KOPT-K1 (cell line): ENCODE data around the gene NMRK1.

Source experiments
- H3K27ac ChIP-seq: fragments of 200-600 bp; sonication (generic); 2 replicates; pipeline ENCODE4 v1.5.1; 2016; ENCODE audit warnings: antibody characterized with exemption, mild to moderate bottlenecking, low read depth, low read length; ENCODE audit not compliant: poor library complexity, severe bottlenecking
- H3K36me3 ChIP-seq: fragments of 200-600 bp; sonication (generic); 2 replicates; pipeline ENCODE4 v1.5.1; 2017; ENCODE audit warnings: antibody characterized with exemption, mild to moderate bottlenecking, low read length, moderate library complexity; ENCODE audit not compliant: insufficient read depth
- H3K9me3 ChIP-seq: fragments of 200-600 bp; sonication (generic); 2 replicates; pipeline ENCODE4 v1.5.1; 2017; ENCODE audit warnings: antibody characterized with exemption, low read length, mild to moderate bottlenecking; ENCODE audit not compliant: insufficient read depth, poor library complexity, severe bottlenecking

NMRK1 gene

DNA sequence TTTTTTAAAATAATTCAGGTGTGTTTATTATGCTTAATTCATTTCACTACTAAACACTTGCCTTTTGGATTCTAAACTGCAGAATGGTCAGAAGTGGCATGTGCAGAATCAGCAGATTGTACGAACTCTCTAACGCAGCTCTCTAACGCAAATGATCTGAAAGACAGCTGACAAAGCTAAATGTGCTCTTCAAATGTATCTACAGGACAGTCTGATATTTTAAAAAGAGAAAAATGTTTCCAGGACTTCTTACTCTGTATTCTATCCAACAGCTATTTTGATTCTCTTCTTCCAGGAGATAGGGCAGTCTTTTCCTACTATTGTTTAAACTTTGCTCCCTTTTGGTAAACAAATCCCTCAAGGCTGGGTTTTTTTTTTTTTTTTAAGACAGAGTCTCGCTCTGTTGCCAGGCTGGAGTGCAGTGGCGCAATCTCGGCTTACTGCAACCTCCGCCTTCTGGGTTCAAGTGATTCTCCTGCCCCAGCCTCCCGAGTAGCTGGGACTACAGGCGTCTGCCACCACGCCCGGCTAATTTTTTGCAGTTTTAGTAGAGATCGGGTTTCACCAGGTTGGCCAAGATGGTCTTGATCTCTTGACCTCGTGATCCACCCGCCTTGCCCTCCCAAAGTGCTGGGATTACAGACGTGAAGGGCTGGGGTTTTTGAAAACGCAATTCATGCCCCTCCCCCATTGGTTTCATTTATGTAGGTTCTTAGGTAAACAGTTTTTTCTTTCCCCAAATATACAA is 1.2 kb downstream of the NMRK1 start:
- peak overlapping the region; percentile 77 for H3K27ac ChIP-seq
- H3K9me3 ChIP-seq: no peaks in the 10 kb centered on the region
- peaks cover 8% of the 10 kb centered on the region; the same call in 1 of the 2 replicates for H3K36me3 ChIP-seq

DNA sequence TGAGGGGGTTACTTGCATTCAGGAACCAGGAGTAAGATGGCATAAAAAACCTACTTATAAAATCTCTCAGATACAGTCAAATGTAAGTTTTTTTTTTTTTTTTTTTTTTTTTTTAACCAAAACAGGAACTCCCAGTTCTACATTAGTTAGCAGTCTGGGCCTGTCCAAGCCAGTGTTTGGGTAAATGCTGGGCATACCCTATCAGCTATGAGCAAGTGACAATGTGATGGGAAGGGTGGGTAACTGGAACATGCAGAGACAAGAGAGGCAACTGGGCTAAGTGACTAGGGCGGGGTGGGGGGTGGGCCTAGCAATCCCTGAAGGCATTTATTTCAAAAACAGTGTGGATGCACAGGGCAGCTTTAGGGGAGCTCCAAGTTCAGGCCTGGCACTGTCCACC is 2.3 kb downstream of the NMRK1 start:
- H3K9me3 ChIP-seq: no peaks in the 10 kb centered on the region
- peaks cover 8% of the 10 kb centered on the region; the same call in 1 of the 2 replicates for H3K36me3 ChIP-seq
- H3K27ac ChIP-seq: no peak overlapping the region

- Histone ChIP-seq H3K36me3 (peaks cover 8% of the 10 kb centered on the region; the same call in 1 of the 2 replicates), H3K9me3 (no peaks in the 10 kb centered on the region), H3K27ac (no peak overlapping the region)
Measured at GRCh38 chr9:75084081-75084672, 3.8 kb downstream of the NMRK1 start.

DNA sequence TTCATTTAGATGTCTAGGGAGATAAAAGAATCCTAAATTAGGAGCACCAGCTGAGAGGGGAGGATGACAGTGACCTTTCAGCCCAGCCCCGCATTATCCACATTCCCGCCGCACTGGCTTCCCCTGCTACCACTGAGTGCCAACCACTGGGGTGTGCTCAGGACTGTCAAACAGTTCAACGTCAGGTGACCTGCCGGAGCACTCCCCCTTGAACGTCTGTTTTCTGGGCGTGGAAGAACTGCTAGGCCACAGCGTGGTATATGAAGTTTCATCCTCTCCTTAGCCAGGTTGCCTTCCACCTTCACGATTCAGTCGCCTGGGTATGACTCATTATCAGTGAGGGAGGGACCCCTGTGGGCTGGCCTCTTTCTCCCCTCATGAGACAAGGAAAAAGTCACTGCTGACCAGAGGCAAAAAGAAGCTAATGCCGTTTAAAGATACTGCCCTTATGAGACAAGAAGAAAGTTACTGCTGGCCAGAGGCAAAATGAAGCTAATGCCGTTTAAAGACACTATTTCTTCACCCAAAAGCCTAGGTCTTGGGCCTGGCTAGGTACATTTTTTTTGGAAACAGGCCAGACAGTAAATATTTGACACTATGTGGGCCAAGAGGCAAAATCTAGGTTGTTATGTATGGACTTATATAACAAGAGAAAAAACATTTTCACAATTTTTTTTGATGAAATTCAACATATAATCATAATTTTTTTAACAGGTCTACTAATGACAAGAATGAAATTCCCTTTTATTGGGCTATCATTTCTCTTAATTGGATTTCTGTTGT is 4.6 kb downstream of the NMRK1 start:
- Histone ChIP-seq H3K27ac (no peak overlapping the region), H3K9me3 (no peaks in the 10 kb centered on the region), H3K36me3 (peaks cover 8% of the 10 kb centered on the region; the same call in 1 of the 2 replicates)

GRCh38 chr9:75081632-75082031 is 6.3 kb downstream of the NMRK1 start:
- peaks cover 8% of the 10 kb centered on the region; the same call in 1 of the 2 replicates for H3K36me3 ChIP-seq
- no peaks in the 10 kb centered on the region for H3K9me3 ChIP-seq
- no peak overlapping the region for H3K27ac ChIP-seq

DNA sequence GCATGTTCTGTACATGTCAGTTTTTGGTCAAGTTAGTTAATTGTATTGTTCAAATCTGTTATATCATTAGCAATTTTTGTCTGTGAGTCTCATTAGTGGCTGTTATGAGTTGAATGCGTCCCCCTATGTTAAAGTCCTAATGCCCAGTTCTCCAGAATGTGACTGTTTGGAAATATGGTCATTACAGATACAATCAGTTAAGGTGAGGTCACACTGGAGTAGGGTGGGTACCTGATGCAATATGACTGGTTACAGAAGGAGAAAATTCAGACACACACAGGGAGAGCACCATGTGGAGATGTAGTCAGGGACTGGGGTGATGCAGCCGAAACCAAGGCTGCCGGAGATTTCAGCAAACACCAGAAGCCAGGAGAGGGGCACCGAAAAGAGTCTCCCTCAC is 15.1 kb downstream of the NMRK1 start:
- Histone ChIP-seq H3K9me3 (no peaks in the 10 kb centered on the region), H3K36me3 (no peaks in the 10 kb centered on the region), H3K27ac (no peak overlapping the region)

DNA sequence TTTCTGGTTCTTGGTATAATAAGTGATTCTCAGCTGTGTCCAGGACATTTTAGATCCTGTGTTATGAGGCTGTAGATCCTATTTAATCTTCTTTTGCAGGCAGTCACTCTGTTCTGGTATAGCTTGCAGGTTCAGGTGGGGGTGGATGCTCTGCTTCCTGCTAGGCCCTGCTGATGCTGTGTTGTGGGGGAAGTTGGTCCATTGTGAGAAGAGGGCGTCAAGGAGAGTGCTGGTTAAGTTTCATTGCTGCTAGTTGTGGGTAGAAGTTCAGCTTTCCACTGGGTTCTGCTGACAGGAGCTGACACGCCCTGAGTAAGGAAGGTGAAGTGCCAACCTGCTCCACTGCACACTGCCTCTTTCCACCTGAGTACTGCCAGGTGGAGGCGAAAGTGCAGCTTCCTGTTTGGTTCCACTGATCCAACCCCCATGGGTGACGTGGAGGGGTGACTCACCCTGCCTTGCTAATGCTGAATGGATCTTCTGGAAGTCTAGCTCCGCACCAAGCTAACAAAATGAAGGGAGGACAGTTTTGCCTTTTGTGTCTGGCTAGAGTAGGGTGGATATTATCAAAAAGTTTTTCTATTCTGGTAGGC is 16.3 kb downstream of the NMRK1 start:
- Histone ChIP-seq H3K27ac (no peak overlapping the region), H3K36me3 (no peaks in the 10 kb centered on the region), H3K9me3 (no peaks in the 10 kb centered on the region)

- no peaks in the 10 kb centered on the region for H3K9me3 ChIP-seq
- no peak overlapping the region for H3K27ac ChIP-seq
- no peaks in the 10 kb centered on the region for H3K36me3 ChIP-seq
Measured at GRCh38 chr9:75069171-75069570, 18.8 kb downstream of the NMRK1 start.

DNA sequence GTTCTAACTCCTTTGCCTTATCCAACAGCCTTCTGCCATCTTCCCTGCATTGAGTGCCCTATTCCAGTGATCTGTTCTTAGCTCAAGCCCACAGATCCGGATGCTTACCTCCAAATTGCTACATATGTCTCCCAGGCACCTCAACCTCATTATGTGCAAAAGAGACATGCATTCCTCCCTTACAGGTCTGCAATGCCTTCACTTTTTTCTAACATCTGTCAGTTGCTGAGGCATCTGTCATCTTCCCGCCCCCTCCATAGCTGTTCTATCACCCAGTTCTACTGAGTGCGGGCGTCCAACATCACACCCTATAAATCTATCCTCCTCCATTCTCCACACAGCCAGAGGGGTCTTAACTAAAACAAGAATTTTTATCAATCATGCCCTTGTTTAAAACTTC is 20.1 kb downstream of the NMRK1 start:
- Histone ChIP-seq H3K36me3 (no peaks in the 10 kb centered on the region), H3K9me3 (no peaks in the 10 kb centered on the region), H3K27ac (no peak overlapping the region)

GRCh38 chr9:75065510-75065909 is 22.4 kb downstream of the NMRK1 start:
- H3K27ac ChIP-seq: no peak overlapping the region
- H3K9me3 ChIP-seq: no peaks in the 10 kb centered on the region
- no peaks in the 10 kb centered on the region for H3K36me3 ChIP-seq

- H3K36me3 ChIP-seq: no peaks in the 10 kb centered on the region
- no peaks in the 10 kb centered on the region for H3K9me3 ChIP-seq
- H3K27ac ChIP-seq: no peak overlapping the region
Measured at GRCh38 chr9:75064307-75065025, 23.5 kb downstream of the NMRK1 start.

- Histone ChIP-seq H3K27ac (no peak overlapping the region), H3K36me3 (no peaks in the 10 kb centered on the region), H3K9me3 (no peaks in the 10 kb centered on the region)
Measured at GRCh38 chr9:75063556-75064305, 24.2 kb downstream of the NMRK1 start.

DNA sequence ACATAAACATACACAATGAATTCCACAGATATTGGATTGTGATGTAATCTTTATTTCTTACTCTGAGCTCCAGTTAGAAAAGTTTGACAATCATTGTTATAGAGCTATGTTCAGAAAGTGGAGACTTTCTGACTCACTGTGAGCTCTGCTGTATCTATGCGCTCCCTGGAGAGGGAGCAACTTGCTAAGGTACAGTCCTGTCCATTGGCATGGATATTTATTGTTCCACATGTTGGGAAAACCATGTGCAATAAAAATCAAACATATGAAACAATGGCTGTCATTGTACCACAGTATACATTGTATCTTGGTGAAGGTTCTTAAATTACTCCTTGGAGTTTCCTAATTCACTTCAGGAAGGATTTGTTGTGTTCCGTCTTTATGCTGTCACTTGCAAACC is 26.8 kb downstream of the NMRK1 start:
- Histone ChIP-seq H3K36me3 (no peaks in the 10 kb centered on the region), H3K27ac (no peak overlapping the region), H3K9me3 (no peaks in the 10 kb centered on the region)

DNA sequence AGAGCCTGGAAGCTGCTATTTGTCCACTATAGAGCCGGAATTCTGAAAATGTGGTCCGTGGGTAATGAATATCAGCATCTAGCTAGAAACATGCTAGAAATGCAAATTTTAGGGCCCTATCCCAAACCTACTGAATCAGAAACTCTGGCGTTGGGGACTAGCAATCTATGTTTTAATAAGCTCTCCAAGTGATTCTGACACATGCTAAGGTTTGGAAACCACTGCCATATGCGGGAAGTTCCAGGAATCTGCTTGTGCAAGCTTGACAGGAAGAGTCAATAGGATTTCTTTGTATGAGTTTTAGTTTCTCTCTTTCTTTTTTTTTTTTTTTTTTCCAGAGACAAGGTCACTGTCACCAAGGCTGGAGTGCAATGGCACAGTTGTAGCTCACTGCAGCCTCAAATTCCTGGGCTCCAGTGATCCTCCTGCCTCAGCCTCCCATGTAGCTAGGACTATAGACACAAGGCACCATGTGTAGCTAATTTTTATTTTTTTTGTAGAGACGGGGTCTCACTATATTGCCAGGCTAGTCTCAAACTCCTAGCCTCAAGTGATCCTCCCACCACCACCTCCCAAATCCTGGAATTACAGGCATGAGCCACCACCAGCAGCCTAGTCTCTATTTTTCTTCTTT is 33.5 kb downstream of the NMRK1 start:
- no peak overlapping the region for H3K27ac ChIP-seq
- no peaks in the 10 kb centered on the region for H3K36me3 ChIP-seq
- H3K9me3 ChIP-seq: no peaks in the 10 kb centered on the region
